IMR-90 (cell line): ENCODE data around the gene RNF227. TPM values are rescaled to one million over a fixed set of nuclear protein-coding genes. Genes with fewer than 3 reads are reported as not detected.

Experiments
- ATAC-seq: fragments of 200-7000 bp; cut with Tn5 transposase; 2 replicates; pipeline ENCODE4 v1.9.1; 2020; ENCODE audit warnings: low read depth, mild to moderate bottlenecking, moderate library complexity
- BruUV-seq: library from RNA; stranded (reverse); fragments of 400-500 nt; replicated peaks from 2 replicates; lab custom pipeline; 2021; lab: Mats Ljungman, UMichigan
- CTCF ChIA-PET: fragments of 300-600 bp; formaldehyde crosslinking; extraction: SDS; loops from one replicate; lab custom pipeline; 2021; ENCODE audit warnings: antibody characterized with exemption; lab: Yijun Ruan, JAX
- POLR2A ChIA-PET: fragments of 300-600 bp; sonication (Branson Sonifier 250); formaldehyde crosslinking; loops from one replicate; lab custom pipeline; 2022; ENCODE audit warnings: antibody characterized with exemption; ENCODE audit not compliant: unreplicated experiment; lab: Charles Lee
- DNase-seq: peaks from one replicate; pipeline ENCODE4 v3.0.0; 2013
- H2AFZ ChIP-seq: replicated peaks from 2 replicates; pipeline ENCODE3; 2013; ENCODE audit warnings: low read length, mild to moderate bottlenecking; ENCODE audit not compliant: poor library complexity
- H2AK5ac ChIP-seq: 2 replicates; pipeline ENCODE4 v1.6.1; 2013; ENCODE audit warnings: low read depth, low read length, inconsistent platforms
- H2AK9ac ChIP-seq: replicated peaks from 2 replicates; pipeline ENCODE3; 2013; ENCODE audit warnings: mild to moderate bottlenecking, low read depth, low read length, moderate library complexity; ENCODE audit not compliant: poor library complexity
- H2BK120ac ChIP-seq: 2 replicates; pipeline ENCODE4 v1.6.1; 2013; ENCODE audit warnings: low read depth, low read length, inconsistent platforms
- H2BK15ac ChIP-seq: 3 replicates; pipeline ENCODE4 v1.6.1; 2013; ENCODE audit warnings: low read depth, low read length, inconsistent platforms
- H2BK20ac ChIP-seq: 2 replicates; pipeline ENCODE4 v1.6.1; 2013; ENCODE audit warnings: low read depth, mild to moderate bottlenecking, inconsistent platforms, low read length, moderate library complexity
- H2BK5ac ChIP-seq: 2 replicates; pipeline ENCODE4 v1.6.1; 2013; ENCODE audit warnings: mild to moderate bottlenecking, low read depth, low read length, inconsistent platforms; ENCODE audit not compliant: poor library complexity, severe bottlenecking
- H3K14ac ChIP-seq: replicated peaks from 2 replicates; pipeline ENCODE4 v1.6.1; 2013; ENCODE audit warnings: low read depth, low read length, inconsistent platforms
- H3K18ac ChIP-seq: 2 replicates; pipeline ENCODE4 v1.6.1; 2013; ENCODE audit warnings: low read depth, low read length, control low read depth
- H3K23ac ChIP-seq: 2 replicates; pipeline ENCODE4 v1.6.1; 2013; ENCODE audit warnings: low read depth, low read length, inconsistent platforms
- H3K27ac ChIP-seq: 2 replicates; pipeline ENCODE4 v1.5.1; 2013; ENCODE audit warnings: mild to moderate bottlenecking, control low read depth, low read length; ENCODE audit not compliant: insufficient read depth
- H3K27me3 ChIP-seq: 2 replicates; pipeline ENCODE4 v1.6.1; 2013; ENCODE audit warnings: low read length; ENCODE audit not compliant: control insufficient read depth, insufficient read depth
- H3K36me3 ChIP-seq: 2 replicates; pipeline ENCODE4 v1.6.1; 2013; ENCODE audit warnings: low read length, mixed read lengths; ENCODE audit not compliant: control insufficient read depth, insufficient read depth
- H3K4ac ChIP-seq: 2 replicates; pipeline ENCODE4 v1.6.1; 2013; ENCODE audit warnings: low read depth, low read length, inconsistent platforms
- H3K4me1 ChIP-seq: 2 replicates; pipeline ENCODE4 v1.6.1; 2013; ENCODE audit warnings: low read length, mixed read lengths; ENCODE audit not compliant: control insufficient read depth, insufficient read depth
- H3K4me2 ChIP-seq: 2 replicates; pipeline ENCODE4 v1.6.1; 2013; ENCODE audit warnings: low read depth, mild to moderate bottlenecking, control low read depth, low read length, moderate library complexity
- H3K4me3 ChIP-seq: 2 replicates; pipeline ENCODE4 v1.5.1; 2013; ENCODE audit warnings: low read depth, mild to moderate bottlenecking, control low read depth, low read length, moderate library complexity; ENCODE audit not compliant: insufficient read depth
- H3K56ac ChIP-seq: 2 replicates; pipeline ENCODE4 v1.6.1; 2013; ENCODE audit warnings: low read length, inconsistent platforms; ENCODE audit not compliant: insufficient read depth; ENCODE audit errors: extremely low read depth
- H3K79me1 ChIP-seq, 2 experiments: 2 replicates each; pipeline ENCODE4 v1.6.1; 2013; ENCODE audit warnings: low read length in 2 of 2, inconsistent platforms in 1 of 2, low read depth in 1 of 2
- H3K9ac ChIP-seq: 2 replicates; pipeline ENCODE4 v1.6.1; 2013; ENCODE audit warnings: low read depth, low read length, control low read depth
- H3K9me1 ChIP-seq: 2 replicates; pipeline ENCODE4 v1.6.1; 2013; ENCODE audit warnings: low read length, inconsistent platforms; ENCODE audit not compliant: insufficient read depth
- H3K9me3 ChIP-seq: 2 replicates; pipeline ENCODE4 v1.6.1; 2013; ENCODE audit warnings: low read length; ENCODE audit not compliant: control insufficient read depth, insufficient read depth
- H4K20me1 ChIP-seq: 2 replicates; pipeline ENCODE4 v1.6.1; 2013; ENCODE audit warnings: low read length, inconsistent platforms; ENCODE audit not compliant: insufficient read depth
- H4K5ac ChIP-seq: 2 replicates; pipeline ENCODE4 v1.6.1; 2013; ENCODE audit warnings: mild to moderate bottlenecking, low read depth, low read length, control low read depth
- H4K8ac ChIP-seq, 2 experiments: 2 replicates each; pipeline ENCODE4 v1.6.1; 2013; ENCODE audit warnings: low read depth in 2 of 2, low read length in 2 of 2, control low read depth in 1 of 2, inconsistent platforms in 1 of 2
- H4K91ac ChIP-seq: 2 replicates; pipeline ENCODE4 v1.6.1; 2013; ENCODE audit warnings: low read depth, low read length, inconsistent platforms; ENCODE audit not compliant: insufficient read depth
- BHLHE40 ChIP-seq: fragments of 150-350 bp; IDR thresholded peaks from 2 replicates; pipeline ENCODE4 v1.6.1; 2016; ENCODE audit warnings: mild to moderate bottlenecking, low read depth, low read length
- CEBPB ChIP-seq: IDR thresholded peaks from 2 replicates; pipeline ENCODE4 v1.6.1; 2012; ENCODE audit warnings: low read depth, low read length, improper control_type of control experiment
- CHD1 ChIP-seq: IDR thresholded peaks from 2 replicates; pipeline ENCODE4 v1.6.1; 2012; ENCODE audit warnings: low read depth, low read length, improper control_type of control experiment
- FOS ChIP-seq: fragments of 150-350 bp; IDR thresholded peaks from 2 replicates; pipeline ENCODE4 v1.6.1; 2016; ENCODE audit warnings: low read depth, low read length
- MAFK ChIP-seq: IDR thresholded peaks from 2 replicates; pipeline ENCODE4 v1.6.1; 2012; ENCODE audit warnings: low read depth, low read length, improper control_type of control experiment
- MAZ ChIP-seq: IDR thresholded peaks from 2 replicates; pipeline ENCODE4 v1.6.1; 2012; ENCODE audit warnings: low read depth, mild to moderate bottlenecking, low read length, improper control_type of control experiment, moderate library complexity, borderline replicate concordance
- MXI1 ChIP-seq: IDR thresholded peaks from 2 replicates; pipeline ENCODE4 v1.6.1; 2012; ENCODE audit warnings: low read depth, mild to moderate bottlenecking, low read length, moderate library complexity, borderline replicate concordance
- NFE2L2 ChIP-seq: fragments of 150-350 bp; IDR thresholded peaks from 2 replicates; pipeline ENCODE4 v1.6.1; 2016; ENCODE audit warnings: low read depth, mild to moderate bottlenecking, low read length
- POLR2A ChIP-seq: IDR thresholded peaks from 2 replicates; pipeline ENCODE4 v1.6.1; 2012; ENCODE audit warnings: mild to moderate bottlenecking, low read depth, low read length
- RAD21 ChIP-seq: IDR thresholded peaks from 2 replicates; pipeline ENCODE4 v1.6.1; 2012; ENCODE audit warnings: low read length, improper control_type of control experiment
- RCOR1 ChIP-seq: IDR thresholded peaks from 2 replicates; pipeline ENCODE4 v1.6.1; 2012; ENCODE audit warnings: mild to moderate bottlenecking, low read length, improper control_type of control experiment; ENCODE audit not compliant: insufficient replicate concordance
- RFX5 ChIP-seq: IDR thresholded peaks from 2 replicates; pipeline ENCODE4 v1.8.0; 2012; ENCODE audit warnings: low read depth, mild to moderate bottlenecking, low read length, moderate library complexity
- SMC3 ChIP-seq: fragments of 150-350 bp; IDR thresholded peaks from 2 replicates; pipeline ENCODE4 v1.6.1; 2016; ENCODE audit warnings: low read depth, mild to moderate bottlenecking, antibody characterized with exemption, low read length, moderate library complexity
- WGBS, 2 experiments: methylation state at CpG; one replicate each; pipeline versions ENCODE4 v1.1.5 to v1.1.7; 2013; ENCODE audit warnings: missing lambda C conversion rate in 2 of 2; ENCODE audit not compliant: insufficient read length in 1 of 2; ENCODE audit errors: extremely low coverage in 2 of 2; 5-methylcytosine and 5-hydroxymethylcytosine counted together
- dilution Hi-C: fragments of 300-500 bp; cut with HindIII; formaldehyde crosslinking; loops from one replicate; pipeline ENCODE4 v1.14.3; 2018; ENCODE audit warnings: low sequenced_read_pairs; ENCODE audit not compliant: unreplicated experiment
- in situ Hi-C: fragments of 300-500 bp; cut with MboI; formaldehyde crosslinking; loops from 3 replicates; pipeline ENCODE4 v1.14.3; 2019; ENCODE audit warnings: low sequenced_read_pairs, inconsistent platforms, mixed read lengths
- intact Hi-C: fragments of 100-400 bp; cut with micrococcal nuclease; formaldehyde crosslinking; loops from 2 replicates; pipeline ENCODE4 v1.10.0; 2022
- polyA plus RNA-seq, 3 experiments: library from polyadenylated mRNA; depleted of rRNA; stranded (reverse); fragments of >200 nt; gene quantifications; 2 replicates each; pipeline ENCODE4 v1.2.3, GENCODE V29; 2012; ENCODE audit warnings: low replicate concordance in 1 of 3
- total RNA-seq: library from RNA; depleted of rRNA; stranded (reverse); fragments of >200 nt; gene quantifications from 2 replicates; pipeline ENCODE4 v1.2.3, GENCODE V29; 2012
- TF ChIP-seq, protein P1 (sequence below): conservative IDR thresholded peaks from 2 replicates; pipeline ENCODE4 v1.5.1; 2012; ENCODE audit warnings: mild to moderate bottlenecking, low read depth, low read length, improper control_type of control experiment
- TF ChIP-seq, protein P2 (sequence below): fragments of 150-350 bp; IDR thresholded peaks from 2 replicates; pipeline ENCODE4 v1.6.1; 2017; ENCODE audit warnings: mild to moderate bottlenecking, antibody characterized with exemption, low read length, low read depth

RNF227 gene
- total and polyA plus RNA-seq, 2 of the 4 experiments (the other 2 are of a cell fraction), result 1.3 to 3.1 TPM

DNA sequence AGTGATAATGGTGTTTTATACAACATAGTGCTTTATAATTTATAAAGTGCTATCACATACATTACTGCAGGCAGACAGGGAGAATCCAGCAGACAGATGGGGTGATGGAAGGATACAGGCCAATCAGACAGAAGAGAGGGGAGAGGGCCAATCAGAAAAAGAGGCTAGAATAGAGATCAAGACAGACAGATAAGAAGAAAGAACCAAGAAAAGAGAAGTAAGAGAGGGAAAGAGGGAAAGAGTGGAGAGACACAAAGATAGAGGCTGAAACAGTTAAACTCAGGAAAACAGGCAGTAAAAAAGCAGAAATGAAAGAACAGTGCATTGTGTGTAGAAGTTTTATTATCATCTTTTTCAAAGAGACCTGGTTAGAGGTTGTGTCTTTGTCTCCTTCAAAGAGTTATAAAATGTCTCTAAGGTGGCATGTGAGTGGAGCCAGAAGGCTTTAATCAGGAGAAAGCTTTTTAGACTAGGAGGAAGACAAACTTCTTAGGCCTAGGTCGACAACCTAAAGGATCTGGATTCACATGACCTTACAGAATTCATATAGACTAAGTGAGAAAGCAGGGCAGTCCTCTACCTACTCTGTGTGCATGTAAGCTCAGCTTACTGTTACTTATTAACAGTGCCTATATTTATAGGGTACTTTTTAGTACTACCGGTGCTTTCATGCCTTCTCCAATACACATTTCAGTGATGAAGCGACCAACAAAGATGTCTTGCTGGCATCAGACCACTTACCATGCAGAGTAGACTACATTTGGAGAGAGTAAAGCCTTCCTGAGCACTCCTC lies 35.8 kb downstream of the RNF227 start:
- H3K9me3 ChIP-seq, result no peaks in the 10 kb centered on the region
- no peak overlapping the region for H2AK9ac ChIP-seq
- H2AFZ ChIP-seq, result no peak overlapping the region
- DNase-seq (no peak), ATAC-seq (no peak)
- H3K56ac ChIP-seq, result no peak overlapping the region
- dilution Hi-C loops, result no loop called here
- peaks cover 5% of the 10 kb centered on the region; the same call in 1 of the 2 replicates for H3K9me1 ChIP-seq
- no peaks in the 10 kb centered on the region for H3K27me3 ChIP-seq
- H3K9ac ChIP-seq, result no peak overlapping the region
- H2BK120ac ChIP-seq, result no peak overlapping the region
- no peak overlapping the region for H3K4me2 ChIP-seq
- H3K27ac ChIP-seq, result no peak overlapping the region
- no peak overlapping the region for H2BK20ac ChIP-seq
- H2AK5ac ChIP-seq, result no peak overlapping the region
- no peak overlapping the region for H3K4ac ChIP-seq
- no peaks in the 10 kb centered on the region for H4K20me1 ChIP-seq
- H4K8ac ChIP-seq, result no peak overlapping the region
- H3K18ac ChIP-seq, result no peak overlapping the region
- no peak overlapping the region for H2BK15ac ChIP-seq
- in situ Hi-C loops, result no loop called here
- H3K79me1 ChIP-seq, result peaks cover 4 to 25% of the 10 kb centered on the region in 2 experiments; a peak in 3 of 4 replicates
- intact Hi-C loops, result no loop called here
- peaks cover 8% of the 10 kb centered on the region for H3K4me1 ChIP-seq
- no peak overlapping the region for H2BK5ac ChIP-seq
- BruUV-seq, result no TSS peak
- no peak overlapping the region for H3K4me3 ChIP-seq
- POLR2A ChIA-PET, result no interaction called here
- no peak overlapping the region for H4K91ac ChIP-seq
- CTCF ChIA-PET, result no interaction called here
- no peak overlapping the region for H4K5ac ChIP-seq
- no CpG with 5 or more reads among the region's 3 CpGs for WGBS, 2 experiments
- H3K36me3 ChIP-seq, result peaks cover 18% of the 10 kb centered on the region
- H3K14ac ChIP-seq, result no peak overlapping the region
- H3K23ac ChIP-seq, result no peak overlapping the region
- TF ChIP-seq BHLHE40 (no peak), FOS (no peak), MAFK (no peak), RFX5 (no peak), SMC3 (no peak), POLR2A (no peak), CHD1 (no peak), MAZ (no peak), RAD21 (no peak), RCOR1 (no peak), CEBPB (no peak), MXI1 (no peak), NFE2L2 (no peak)
- TF ChIP-seq, protein P1, sequence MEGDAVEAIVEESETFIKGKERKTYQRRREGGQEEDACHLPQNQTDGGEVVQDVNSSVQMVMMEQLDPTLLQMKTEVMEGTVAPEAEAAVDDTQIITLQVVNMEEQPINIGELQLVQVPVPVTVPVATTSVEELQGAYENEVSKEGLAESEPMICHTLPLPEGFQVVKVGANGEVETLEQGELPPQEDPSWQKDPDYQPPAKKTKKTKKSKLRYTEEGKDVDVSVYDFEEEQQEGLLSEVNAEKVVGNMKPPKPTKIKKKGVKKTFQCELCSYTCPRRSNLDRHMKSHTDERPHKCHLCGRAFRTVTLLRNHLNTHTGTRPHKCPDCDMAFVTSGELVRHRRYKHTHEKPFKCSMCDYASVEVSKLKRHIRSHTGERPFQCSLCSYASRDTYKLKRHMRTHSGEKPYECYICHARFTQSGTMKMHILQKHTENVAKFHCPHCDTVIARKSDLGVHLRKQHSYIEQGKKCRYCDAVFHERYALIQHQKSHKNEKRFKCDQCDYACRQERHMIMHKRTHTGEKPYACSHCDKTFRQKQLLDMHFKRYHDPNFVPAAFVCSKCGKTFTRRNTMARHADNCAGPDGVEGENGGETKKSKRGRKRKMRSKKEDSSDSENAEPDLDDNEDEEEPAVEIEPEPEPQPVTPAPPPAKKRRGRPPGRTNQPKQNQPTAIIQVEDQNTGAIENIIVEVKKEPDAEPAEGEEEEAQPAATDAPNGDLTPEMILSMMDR, result no peak
- TF ChIP-seq, protein P2, sequence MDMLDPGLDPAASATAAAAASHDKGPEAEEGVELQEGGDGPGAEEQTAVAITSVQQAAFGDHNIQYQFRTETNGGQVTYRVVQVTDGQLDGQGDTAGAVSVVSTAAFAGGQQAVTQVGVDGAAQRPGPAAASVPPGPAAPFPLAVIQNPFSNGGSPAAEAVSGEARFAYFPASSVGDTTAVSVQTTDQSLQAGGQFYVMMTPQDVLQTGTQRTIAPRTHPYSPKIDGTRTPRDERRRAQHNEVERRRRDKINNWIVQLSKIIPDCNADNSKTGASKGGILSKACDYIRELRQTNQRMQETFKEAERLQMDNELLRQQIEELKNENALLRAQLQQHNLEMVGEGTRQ, result no peak
